DMS153 (cell line): ENCODE data around the gene XPOT.

ENCODE experiments used
- DNase-seq: peaks from one replicate; lab custom pipeline; 2025; lab: John Stamatoyannopoulos, UW

XPOT gene

DNA sequence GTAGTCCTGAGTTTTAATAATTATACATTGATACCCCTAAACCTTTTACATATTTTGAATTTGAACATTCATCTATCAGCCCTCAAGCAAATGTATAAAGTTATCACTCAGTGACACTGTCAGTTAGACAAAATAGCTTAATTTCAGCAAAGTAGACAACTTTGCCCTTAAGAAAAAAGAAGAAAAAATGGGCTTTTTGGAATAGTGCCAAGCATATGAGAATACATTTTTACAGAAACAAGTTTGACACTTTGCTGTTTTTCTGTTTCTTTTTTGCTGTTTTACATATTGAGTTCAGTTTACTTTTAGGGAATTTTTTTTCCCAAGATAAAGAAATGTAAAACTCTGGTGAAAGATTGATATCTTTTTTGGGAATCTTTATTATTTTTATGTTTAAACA lies 62.0 kb downstream of the XPOT start:
- no peak for DNase-seq

DNA sequence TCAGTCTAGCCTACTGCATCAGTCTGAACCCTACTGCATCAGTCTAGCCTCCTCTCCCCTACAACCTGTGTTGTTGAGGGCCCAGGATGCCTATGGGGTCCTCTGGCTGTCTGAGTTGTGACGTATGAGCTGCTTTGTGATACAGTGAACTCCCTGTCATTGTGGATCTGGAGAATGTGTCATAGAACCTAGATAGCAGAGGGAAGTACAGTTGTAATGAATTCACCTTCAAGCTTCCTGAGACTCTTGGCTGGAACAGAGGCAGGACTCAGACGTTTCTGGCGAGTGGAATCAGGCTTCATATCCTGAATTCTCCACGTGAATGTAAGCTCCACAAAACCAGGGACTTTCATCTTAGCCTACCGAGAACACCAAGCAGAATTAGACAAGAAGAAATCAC lies 64.8 kb downstream of the XPOT start:
- DNase-seq: no peak

DNA sequence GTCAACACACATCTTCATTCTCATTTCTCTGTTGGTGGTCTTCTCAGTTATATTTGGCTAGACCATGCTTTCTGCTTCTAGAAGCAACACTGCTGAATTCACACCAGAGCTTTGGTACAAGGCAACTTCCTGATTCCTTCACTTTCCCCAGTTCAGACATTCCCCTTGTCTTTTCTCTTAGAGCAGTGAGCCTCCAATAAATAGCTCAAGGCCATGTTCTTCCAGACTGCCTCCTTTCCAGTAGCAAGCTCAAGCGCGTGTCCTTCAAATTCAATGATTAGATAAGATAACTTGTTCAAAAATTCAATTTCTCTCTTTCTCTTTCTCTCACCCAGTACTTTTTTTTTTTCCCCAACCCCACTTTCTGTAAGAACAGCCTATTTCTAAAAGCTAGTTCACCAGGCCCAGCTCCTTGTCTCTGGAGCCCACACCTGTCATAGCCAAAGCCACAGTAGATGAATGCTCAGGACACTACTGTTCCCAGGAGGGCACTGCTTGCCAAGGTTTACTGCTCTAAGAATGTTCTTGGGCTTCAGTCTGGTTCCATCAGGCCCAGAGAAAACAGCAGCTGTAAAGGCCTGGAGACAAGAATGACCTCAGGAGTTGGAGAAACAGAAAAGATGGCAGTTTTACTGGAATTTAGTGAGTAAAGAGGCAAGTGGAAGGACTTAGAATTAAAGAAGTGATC lies 65.4 kb downstream of the XPOT start:
- no peak for DNase-seq

DNA sequence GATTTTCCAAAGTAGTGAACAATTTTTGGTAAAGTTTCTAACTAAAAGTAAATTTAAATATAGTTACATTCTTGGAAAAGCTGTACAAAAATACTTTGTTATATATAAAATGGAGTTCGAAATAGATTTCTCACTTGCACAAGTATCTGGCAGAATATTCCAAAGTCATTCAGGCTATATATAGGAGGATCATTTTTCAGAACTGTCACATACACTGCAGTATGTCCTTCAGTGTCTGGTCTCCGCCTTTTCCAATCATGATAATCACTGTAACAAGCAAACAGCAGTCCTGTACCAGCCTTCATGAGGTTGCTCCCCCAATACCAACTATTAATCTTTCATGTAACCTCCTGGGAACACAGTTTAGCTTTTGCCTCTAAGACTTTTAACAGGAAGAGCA lies 66.3 kb downstream of the XPOT start:
- DNase-seq: no peak

DNA sequence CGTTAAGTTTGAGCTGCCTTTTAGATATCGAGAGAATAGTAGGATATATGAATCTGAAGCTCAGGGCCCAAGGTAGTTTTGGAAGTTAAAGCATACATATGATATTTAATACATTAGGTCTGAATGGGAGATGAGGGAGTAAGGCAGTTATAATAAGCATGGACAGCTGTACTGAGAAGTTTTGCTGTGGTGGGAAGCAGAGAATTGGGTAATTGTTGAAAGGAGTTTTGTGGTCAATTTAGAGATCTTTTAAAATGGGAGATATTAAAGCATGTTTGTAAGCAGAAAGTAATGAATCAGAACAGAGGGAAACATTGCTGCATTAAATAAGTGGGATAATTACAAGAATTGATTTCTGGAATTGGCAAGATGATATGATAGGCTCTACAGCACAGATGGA lies 69.0 kb downstream of the XPOT start:
- no peak for DNase-seq

DNA sequence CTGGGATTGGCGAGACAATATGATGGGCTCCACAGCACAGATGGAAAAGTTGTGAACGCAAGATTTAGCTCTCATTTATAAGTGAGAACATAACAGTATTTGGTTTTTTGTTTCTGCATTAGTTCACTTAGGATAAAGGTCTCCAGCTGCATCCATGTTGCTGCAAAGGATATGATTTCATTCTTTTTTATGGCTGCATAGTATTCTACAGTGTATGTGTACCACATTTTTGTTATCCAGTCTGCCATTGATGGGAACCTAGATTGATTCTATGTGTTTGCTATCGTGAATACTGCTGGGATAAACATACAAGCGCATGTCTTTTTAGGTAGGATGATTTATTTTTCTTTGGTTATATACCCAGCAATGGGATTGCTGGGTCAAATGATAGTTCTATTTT lies 71.3 kb downstream of the XPOT start:
- no peak for DNase-seq

DNA sequence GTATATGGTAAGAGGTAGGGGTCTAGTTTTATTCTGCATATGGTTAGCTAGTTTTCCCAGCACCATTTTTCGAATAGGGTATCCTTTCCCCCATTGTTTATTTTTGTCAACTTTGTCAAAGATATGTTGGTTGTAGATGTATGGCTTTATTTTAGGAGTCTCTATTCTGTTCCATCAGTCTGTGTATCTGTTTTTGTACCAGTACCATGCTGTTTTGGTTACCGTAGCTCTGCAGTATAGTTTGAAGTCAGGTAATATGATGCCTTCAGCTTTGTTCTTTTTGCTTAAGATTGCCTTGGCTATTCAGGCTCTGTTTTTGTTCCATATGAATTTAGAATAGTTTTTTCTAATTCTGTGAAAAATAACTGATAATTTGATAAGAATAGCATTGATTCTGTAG lies 72.7 kb downstream of the XPOT start:
- DNase-seq: no peak

DNA sequence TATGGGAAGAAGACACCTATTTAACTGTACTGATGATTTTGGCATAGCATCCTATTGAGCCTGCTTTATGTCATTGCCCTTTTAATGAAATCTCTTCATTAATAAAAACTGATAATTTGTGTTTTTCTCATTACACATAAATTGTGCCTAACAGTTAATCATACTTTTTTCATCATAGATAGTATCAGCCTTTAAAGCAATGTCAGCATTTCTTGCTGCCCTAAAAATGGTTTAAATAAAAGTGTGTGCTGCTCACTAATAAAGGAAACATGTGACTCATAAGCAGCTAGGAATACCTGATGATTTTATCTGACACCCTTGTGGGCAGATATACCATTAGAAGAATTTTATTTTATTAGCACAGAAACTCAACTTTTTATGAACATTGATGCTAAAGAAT lies 74.5 kb downstream of the XPOT start:
- DNase-seq: no peak

DNA sequence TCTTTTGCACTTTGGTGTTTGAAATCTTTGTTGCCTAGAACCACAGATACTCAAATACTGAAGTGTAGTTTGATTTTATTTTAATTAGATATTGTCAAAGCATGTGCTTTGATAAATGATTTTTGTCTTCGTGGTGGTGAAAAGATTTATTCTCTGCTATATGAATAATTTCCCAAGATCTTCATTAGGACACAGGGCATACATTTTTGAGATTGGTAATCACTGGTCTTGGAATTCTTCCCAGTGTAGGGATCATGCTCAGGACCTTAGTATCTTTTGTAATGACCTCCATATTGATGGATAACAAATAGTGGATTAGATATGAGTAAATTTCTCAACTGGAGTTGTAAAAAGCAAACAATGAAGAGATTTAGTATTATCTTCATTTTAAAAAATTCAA lies 76.0 kb downstream of the XPOT start:
- DNase-seq: no peak

DNA sequence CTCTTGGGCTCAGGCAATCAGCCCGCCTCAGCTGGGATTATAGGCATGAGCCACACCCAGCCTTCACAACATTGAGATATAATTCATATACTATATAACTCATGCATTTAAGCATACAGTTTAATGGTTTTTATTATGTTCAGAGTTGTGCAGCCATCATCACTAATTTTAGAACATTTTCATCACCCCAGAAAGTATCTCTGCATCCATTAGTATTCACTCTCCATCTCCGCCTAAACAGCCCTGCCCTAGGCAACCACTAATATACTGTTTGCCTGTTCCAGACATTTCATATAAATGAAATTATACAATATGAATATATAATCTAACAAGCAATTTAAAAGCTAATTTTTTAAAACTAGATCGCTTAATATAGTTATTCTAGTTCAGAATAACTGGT lies 82.5 kb downstream of the XPOT start:
- no peak for DNase-seq

DNA sequence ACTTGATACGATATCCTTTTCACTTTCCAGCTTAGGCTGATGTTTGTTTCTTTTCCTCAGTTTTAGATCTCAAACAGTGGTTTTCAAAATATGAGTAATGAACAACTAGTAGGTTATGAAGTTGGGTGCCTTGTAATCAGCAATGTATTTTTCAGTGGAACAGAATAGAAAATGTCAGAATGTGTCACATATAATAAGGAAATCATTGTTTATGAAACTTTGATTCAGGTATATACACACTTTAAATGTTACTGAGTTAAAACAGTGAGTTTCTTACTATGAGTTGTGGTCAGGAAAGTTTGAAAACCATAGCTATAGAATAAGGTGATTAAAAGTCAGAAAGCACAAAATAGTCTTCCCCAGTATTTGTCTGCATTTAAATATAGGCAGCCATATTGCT lies 87.5 kb downstream of the XPOT start:
- DNase-seq: no peak

DNA sequence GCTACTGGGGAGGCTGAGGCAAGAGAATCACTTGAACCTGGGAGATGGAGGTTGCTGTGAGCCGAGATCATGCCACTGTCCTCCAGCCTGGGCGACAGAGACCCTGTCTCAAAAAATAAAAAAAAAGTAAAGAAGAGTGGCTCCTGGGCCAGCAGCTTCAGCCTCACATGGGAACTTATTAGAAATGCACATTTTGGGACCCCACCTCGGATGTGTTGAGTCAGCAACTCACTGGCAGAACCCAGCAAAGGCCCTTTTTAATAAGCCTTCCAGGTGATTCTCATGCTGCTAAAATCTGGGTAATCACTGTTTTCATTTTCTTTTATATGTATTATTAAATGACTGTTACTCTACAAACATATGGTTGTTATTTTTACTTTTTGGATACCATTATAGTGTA lies 89.3 kb downstream of the XPOT start:
- no peak for DNase-seq

DNA sequence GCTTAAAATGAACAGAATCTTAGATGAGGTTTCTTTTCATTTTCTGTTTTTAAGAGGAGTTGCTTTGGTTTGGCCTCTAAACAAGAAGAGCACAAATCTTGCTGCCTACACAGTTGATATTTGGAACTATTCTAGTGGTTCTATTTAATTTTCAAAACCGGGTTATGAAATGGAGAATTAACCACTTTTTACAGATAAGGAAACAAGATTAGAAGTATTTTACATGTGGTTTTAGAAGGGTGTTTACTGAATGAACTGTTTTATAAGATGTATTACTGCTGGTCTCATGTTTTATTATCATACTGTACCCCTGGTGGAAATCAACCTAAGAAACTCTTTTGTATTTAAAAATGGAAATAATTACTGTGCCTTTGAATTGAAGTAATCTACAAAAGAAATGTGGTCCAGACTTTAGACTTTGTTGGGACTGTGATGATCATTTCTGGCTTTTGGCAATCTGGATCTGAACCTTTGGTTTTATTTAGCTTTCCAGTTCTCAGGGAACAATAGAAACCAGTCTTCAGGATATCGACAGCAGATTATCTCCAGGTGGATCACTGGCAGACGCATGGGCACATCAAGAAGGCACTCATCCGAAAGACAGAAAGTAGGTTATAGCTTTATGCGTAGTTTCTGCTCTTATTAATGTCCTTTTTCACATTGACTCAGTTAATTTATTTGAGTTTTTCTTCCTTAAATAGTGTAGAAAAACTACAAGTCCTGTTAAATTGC lies 91.0 kb downstream of the XPOT start:
- DNase-seq: no peak

DNA sequence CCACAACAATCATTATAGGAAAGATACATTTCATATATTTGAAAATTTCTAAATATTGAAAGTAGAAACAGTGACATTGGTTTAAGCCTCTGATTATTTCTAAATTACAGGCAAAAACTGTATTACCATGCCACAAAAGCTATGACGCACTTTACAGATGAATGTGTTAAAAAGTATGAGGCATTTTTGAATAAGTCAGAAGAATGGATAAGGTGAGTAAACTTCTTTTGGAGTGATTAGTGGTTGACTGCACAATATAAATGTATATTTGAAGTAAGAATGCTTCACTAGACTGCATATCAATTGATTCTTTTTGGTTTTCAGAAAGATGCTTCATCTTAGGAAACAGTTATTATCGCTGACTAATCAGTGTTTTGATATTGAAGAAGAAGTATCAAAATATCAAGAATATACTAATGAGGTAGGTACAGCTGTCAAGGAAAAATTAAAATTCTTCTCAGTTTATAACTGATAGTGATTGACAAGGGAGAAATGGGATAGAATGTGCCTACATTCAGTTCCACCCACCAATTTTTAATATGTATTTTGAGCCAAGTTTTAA lies 92.7 kb downstream of the XPOT start:
- no peak for DNase-seq

DNA sequence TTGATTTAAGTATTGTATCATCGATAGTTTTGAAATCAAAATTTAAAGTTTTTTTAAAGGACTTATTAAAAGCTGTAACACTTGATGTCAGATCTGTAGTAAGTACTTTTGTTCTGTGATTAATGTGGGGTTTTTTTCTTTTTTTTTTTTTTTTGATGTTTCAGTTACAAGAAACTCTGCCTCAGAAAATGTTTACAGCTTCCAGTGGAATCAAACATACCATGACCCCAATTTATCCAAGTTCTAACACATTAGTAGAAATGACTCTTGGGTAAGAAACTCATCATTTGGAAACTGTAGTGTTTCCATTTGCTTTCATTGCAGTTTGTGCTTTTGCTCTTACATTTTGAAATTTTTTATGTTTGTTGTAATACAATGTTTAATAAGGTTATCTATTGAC lies 93.3 kb downstream of the XPOT start:
- DNase-seq: no peak

DNA sequence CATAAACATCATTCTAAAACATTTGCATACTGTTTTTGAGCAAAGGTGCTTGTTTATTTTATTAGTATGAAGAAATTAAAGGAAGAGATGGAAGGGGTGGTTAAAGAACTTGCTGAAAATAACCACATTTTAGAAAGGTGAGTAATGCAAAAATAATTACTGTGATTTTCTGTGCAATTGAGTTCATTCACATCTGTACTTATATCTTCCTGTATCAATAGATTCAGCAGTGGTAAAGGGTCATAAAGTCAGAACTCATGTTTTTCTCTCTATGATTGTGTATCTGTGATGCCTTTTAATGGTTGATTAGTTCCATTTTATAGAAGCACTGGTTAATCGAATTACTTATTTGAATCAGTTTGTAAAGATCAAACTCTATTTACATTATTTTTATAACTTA lies 93.7 kb downstream of the XPOT start:
- DNase-seq: no peak

DNA sequence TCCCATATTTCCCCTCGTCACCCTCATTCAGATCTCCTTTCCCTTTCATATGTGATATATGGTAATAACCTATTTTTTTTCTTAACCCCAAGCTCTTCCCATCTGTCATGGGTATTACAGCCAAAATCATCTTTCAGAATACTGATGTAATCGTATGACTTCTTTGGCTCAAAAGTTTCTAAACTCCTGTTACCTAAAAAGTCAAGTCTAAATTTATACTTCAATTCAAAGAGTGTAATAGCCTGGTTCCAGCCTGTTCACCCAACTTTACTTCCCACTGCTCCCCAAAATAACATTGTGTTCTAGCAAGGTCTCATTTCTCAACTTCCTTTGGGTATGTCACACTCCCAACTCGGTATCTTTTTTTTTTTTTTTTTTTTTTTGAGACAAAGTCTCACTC lies 96.2 kb downstream of the XPOT start:
- DNase-seq: no peak
